NCI-H524 treated with DMSO at 0.1 percent for 48 hours (cell line): Measurements from ENCODE around the gene NOS1AP.
"Not testable (repeated sequence)": the region's sequence is repeated elsewhere in the genome, so short reads cannot be mapped to it uniquely, and the experiment has no call there.

Experiments
- DNase-seq: peaks from one replicate; lab custom pipeline; 2025; lab: John Stamatoyannopoulos, UW

The NOS1AP gene

DNA sequence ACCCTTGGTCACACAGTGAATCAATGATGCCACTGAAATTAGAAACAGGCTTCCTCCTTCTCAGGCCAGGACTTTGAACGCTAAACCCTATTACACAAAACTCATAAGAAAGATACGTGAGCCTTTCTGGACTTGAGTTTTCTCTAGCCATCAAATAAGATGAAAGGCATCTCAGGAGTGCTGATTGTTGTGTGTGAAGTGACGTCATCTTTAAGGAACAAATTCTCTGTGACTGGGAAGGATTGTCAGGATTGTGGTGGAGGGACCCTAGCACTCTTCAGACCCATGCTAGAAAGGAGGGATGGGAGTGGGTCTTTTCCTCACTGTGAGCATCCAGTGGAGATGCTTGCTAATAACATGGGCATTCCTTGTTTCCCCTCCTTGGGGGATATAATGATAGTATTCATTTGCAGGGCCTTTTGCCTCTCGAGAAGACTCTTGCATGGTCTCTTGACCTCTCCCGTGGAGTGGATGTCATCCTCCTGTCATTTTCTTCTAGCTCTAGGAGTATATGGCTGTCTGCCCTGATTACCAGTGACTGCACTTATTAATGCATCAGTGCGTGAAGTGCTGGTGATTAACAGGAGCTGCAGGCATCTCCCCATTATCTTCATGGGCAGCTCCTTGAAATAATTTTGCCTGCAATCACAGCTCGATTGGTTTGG is 267.3 kb downstream of the NOS1AP start:
- DNase-seq = no peak

DNA sequence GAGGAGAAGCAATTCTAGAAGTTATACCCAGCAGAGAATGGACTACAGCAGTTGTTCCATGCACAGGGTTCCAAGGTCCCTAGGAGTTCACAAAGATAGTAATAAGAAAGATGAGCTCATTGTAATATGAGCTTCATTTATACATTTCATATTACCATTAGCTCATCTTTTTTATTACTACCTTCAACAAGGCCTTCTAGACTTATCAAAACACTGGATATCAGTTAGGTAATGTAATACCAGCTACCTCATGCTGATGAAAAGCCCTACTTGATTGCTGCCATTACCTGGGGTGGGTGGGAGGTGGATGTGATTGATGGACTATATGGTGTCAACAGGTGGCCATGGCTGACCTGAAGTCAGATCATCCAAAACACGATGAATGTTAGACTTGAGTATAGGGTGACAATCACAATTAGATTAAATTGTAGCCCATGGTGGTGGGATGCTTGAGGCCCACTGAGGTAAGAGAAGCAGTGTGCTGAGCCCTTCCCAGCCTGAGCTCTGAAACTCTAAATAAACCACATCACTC is 273.0 kb downstream of the NOS1AP start:
- no peak for DNase-seq

DNA sequence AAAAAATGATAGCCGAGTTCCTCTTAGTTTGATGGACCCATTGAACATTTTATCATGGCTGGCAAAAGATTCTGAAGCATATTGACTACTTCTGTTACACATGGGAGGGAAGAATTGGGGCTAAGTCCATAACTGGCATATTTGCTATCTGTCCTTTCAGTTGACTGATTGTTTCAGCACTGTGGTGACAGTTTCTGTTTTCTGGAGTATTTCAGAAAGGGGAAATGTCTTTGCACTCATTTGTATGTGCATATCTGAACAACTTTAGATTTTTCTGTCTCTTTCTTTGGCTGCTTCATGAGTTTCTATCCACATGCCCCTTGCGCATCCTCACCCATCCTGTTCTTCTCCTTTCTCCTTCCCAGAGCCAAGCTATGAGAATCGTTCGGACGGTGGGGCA is 274.0 kb downstream of the NOS1AP start:
- no peak for DNase-seq

DNA sequence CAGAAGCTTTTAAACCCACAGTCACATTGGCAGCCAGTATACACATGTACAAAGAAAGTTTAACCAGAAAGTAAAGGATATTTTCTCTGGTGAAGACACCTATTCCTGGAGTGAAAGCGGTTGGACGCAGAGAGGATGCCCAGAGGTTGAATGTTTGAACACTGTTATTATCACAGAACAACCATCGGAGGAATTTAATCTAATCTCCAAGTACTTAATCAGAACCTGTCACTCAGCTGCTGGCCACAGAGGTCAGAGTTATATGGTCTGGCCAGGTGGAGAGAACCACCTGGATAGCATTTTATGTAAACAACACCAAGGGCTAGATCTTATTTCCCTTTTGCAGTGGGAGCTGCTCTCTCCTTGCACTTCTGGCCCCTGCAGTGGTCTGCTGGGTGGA is 277.8 kb downstream of the NOS1AP start:
- DNase-seq = no peak

DNA sequence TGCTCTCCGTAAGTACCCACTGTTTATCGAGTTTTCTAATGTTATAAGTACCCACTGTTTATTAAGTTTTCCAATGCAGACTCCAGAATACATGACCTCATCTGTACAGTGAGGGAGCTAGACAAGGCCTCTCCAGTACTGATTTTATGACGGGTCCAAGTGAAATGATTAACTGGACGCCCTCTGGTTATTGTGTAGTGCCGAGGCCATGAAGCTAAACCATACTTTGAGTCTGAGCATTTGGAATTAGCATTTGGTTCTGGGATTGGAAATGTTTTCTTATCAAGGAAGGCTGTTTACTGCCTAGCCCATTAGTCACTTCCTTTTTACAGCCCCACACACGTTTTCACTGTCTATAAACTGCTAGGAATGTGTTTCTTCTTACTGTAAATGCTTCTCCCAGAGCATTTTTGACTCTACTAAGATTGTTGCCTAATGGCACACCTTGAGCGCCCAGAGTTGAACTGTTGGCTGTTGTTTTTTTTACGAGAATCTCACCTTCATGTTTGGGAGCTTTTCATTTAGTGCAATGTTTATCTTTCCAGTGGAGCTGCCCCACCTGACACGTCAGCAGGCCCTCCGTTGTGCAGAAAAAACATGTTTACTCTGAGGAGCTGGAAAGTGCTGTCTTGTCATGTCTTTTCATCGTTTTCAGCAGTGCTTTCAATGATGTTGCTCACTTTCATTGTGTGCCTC is 280.3 kb downstream of the NOS1AP start:
- DNase-seq = no peak

DNA sequence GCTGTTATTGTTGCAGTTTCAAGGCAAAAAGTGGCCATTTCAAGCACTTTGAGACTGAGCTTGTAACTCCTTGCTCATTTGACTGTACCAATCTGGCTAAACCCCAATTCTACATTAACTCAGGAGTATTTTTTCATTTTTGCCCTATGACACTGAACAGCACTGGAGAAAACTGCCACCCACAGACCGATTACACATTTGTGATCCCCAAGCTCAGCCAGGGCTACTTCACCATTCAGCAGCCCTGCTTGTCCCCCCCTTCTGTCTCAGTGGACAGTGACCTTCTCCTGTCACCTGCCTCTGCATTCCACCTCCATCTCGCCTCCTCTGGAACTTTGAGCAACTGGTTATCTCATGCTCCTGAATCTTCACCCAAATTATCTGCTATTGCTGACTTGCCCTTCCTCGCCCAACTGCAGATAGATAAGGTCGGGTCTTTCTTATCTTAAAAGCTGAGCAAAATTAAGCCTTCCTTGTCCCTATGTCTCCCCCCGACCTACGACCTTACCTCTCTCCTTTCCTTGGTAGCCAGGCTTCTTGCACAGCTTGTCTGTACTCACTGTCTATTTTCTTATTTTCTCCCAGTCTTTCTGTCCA is 281.9 kb downstream of the NOS1AP start:
- no peak for DNase-seq

DNA sequence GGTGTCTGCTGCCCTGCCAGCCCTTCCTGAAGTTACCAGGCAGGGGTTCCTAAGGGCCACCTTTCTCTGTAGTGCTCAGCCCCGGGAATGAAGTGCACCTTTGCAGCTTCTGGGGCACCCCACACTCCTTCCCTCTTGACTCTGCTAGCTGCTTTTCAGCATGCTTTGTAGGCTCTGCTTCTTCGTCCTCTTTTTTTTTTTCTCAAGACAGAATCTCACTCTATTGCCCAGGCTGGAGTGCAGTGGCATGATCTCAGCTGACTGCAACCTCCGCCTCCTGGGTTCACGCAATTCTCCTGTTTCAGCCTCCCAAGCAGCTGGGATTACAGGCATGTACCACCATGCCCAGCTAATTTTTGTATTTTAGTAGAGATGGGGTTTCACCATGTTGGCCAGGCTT is 282.4 kb downstream of the NOS1AP start:
- not testable (repeated sequence) for DNase-seq

DNA sequence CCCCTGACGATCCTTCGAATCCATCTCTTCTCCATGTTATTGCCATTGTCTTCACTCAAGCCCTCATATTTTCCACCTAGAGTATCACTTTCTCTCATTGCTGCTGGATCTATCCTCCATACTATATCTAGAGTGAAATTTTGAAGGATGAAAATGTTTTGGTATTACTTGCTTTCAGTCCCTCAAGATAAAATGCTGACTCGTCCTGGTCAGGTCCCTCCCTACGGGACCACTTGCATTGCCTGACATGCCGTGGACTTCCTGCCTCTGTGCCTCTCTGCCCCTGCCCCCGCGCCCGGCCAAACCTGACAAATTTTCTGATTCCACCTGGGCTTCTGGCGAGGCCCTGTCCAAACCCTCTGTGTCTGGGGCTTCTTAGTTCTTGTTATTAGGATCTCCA is 283.6 kb downstream of the NOS1AP start:
- DNase-seq = no peak

DNA sequence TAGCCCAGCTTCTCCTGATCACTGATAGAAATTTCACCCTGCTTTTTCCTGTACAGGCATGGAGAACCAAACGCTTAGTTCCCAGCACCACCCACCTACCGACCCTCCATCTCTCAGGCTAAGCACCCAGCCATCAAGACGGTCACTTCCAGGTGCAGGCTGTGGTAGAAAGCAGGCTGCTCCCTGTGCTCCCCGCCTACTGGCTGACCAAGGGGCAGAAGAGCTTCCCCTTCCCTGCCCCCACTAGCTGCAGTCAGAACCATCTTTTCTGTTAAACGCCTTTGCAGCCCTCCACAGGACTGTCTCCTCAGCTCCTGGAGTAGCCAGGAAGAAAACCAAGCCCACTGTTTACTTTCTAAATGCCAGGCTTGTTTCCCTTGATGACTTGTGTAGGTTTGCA is 284.2 kb downstream of the NOS1AP start:
- DNase-seq = no peak

DNA sequence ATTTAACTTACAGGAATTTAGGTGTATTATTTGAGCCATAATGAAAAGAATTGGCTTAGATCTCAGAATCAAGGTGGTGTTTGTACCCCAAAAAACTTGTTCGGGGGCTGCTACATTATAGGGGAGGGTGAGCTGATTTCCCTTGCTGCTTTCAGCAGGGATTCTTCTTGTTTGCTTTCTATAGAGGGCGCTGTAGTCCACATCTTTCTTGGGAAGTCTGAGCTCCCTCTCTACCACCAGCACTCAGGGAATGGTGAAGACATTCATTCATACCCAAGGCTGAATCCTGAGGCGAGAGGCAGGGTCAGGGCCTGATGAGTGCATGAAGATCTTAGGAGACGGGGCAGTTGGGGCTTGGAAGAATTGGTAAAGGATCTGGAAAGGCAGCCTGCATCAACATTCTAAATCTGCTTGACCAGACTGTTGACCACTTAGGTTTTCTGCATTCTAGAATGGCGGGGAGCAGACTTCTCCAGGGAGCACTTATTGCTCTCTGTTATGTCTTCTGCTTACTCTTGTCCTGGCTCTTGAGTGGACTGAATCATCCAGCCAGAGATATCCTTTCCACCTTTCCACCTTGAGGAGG is 288.3 kb downstream of the NOS1AP start:
- no peak for DNase-seq

DNA sequence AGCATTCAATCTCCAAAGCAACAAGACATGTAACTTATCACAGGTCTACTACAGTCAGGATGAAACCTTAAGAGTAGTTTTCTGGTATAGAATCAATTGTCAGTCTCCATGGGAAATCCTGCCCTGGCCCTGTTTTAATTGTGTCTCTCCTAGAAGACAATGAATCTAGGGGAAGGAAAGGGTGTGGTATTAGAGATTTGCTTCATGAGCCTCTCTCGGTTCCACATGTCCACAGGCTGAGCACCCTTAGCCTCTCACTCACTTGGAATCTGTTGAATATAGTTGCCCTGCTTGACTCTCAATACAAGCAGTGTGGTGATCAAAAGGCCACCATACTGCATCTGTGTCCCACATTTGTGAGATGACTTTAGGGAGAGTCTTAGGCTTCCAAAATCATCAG is 289.4 kb downstream of the NOS1AP start:
- no peak for DNase-seq

DNA sequence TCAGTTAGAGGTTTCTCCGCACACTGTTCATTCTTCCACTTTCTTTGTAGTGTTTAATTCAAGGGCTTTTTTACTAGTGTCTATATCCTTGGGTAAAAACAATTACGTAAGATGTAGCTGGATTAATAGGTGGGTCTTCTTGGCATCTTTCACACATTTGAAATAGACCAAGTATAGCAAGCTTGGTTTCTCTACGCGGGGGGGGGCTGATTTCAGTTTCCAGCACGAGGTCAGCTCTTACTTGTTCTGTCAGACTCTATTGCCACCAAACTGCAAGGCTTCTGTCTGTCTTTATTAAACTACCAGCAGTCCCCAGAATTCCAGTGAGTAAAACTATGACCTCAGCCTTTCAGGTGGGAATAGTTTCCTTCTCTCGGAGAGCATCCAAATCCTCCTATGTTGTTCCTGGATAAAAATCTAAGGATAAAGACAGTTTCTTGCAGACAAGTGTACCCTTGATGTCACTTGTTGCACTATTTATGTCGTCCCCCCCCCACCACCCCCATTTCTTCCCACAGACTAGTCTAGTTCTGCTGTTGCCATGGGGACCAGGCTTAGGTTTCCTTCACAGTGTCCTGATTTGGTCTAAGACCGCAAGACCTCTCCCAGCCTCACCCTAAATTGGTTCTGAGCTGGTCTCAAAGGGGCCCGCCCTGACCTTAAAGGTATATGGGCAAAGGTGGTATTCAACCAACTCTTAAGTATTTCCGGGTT is 290.2 kb downstream of the NOS1AP start:
- no peak for DNase-seq

DNA sequence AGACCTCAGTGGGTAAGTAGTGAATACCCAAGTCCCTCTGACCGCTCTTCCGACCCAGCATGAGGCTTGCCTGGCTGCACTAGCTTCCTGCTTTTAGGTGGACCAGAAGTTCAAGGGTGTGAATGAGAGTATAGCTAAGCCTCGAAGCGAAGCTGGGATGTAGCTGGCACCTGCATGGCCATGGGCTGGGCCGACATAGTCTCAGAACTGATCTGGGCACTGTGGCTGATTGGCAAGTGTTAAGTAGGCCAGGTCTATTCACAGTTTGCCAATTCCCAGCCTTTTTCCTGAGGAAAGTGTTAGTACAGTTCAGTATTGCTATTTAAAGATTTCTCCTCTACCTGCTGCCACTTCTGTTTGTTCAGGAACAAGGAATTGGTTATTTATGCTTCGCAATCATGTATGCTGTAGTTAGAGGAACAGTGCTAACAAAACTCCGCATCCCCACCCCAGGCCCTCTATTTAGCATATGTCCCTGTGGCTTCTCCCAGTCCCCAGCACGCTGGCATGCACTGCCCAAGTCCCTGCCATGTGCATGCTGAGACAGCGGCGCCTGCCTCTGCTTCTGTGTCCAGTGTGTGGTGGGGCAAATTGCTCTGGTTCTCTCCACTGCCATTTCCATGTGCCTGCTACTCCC is 290.9 kb downstream of the NOS1AP start:
- DNase-seq = no peak

DNA sequence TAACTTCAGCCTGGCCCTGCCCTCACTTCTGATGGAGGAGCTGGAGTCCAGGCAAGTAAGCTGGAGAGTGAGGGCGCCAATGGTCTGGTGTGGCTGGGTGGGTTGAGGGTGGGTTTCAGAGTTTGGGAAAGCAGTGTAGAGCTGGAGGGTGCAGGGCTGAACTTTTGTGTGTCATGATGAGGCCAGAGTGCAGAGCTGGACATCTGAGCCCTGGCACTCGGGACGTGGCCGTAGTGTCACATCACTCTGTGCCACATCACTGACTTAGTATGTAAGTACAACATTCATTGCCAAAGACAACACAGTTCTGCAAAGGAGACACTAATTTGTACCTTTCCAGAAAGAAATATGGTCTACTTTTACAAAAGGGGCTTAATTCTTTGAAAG is 291.4 kb downstream of the NOS1AP start:
- no peak for DNase-seq

DNA sequence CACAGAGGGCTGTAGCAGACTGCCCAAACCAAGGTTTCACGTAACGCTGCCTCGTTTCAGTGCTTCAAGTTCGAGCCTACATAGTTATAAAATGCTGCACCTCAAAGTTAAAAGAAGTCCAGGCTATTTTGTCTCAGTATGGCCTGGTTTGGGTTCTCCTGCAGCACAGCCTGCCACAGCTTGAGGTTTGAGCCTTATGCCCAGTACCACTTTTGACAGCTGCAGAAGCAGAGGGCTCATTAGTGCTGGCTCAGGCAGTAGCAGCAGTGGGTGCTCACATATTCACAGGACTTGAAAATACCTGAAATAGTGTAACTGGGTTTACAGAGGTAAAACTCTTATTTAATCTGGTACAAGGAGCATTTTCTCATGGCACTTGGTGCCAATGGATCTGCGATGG is 291.9 kb downstream of the NOS1AP start:
- no peak for DNase-seq

DNA sequence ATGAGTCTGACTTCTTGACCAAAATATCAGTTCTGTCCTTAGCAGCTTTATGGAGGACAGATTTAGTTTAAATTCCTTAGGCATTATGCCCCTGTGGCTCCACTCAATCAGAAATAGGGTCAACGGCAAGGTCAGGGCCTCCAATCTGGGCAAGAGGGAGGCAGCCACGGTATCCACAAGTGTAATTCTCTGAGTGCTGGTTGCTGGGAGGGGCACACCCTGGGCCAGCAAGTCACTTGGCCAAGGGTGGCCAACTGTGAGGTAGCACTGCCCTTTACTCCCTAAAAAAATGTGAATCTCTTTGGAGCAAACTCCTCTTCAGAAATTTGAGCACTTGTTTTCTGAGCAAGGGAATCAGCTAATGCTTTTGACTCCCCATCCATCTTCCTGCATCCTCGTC is 294.3 kb downstream of the NOS1AP start:
- no peak for DNase-seq

DNA sequence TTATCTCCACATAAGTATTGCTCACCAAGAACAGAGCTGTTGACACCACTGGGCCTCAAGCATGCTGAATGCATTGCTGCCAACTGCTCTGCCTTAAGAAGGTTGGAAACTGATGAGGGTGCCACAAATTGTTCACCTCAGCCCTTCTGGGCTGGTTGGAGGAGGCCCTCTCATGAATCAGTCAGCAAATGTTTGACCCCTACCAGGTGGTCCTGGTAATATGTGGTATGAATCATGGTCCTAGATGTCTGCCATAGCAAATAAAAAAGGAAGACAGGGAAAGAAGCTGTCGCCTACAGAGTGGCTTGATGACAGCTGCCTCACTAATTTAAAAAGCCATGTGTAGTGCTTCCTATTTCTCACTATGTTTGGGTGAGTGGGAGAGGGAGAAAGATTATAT is 295.0 kb downstream of the NOS1AP start:
- DNase-seq = no peak

DNA sequence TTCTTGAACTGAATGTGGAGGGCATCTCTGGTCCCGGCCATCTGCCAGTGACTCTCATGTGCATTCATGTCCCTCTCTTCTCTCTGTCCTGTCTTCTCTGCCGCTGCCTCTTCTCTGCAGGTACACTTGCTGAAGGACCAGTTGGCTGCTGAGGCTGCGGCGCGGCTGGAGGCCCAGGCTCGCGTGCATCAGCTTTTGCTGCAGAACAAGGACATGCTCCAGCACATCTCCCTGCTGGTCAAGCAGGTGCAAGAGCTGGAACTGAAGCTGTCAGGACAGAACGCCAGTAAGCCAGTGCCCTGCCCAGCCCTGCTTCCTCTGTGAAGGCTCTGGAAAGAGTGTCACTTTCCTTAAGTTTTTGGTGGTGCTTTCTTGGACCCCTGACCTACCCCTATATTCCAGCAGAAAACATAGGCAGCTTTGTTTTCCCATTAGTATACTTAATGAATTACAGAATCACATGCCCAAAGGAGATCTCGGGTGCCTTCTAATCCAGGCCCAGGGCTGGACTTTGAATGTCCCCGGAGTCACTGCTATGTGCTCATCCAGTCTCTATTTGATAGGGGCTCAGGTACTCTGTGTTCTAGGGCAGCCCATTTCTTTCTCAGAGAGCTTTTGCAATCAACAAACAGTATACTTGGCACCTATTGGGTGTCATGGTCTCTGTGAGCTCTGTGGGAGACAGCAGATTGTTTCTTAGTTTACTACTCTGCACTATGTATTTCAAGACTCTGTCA is 296.0 kb downstream of the NOS1AP start:
- DNase-seq = no peak

DNA sequence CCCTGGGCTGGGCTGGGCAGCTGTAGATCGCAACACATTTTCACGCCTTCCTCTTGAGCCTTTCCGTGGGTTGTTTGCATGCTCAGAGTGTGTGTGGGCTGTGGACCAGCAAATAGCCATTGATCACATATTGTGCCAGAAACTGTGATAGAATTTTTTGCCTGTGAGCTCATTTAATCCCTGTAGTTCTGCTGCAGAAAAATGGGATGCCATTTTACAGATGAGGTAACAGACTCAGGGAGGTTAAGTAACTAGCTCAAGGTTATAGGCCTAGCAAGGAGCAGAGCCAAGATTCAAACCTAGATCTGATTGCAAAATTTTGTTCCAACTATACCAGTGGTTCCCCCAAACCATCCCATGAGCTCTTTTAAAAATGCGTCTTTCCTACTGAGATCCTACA is 296.7 kb downstream of the NOS1AP start:
- no peak for DNase-seq

DNA sequence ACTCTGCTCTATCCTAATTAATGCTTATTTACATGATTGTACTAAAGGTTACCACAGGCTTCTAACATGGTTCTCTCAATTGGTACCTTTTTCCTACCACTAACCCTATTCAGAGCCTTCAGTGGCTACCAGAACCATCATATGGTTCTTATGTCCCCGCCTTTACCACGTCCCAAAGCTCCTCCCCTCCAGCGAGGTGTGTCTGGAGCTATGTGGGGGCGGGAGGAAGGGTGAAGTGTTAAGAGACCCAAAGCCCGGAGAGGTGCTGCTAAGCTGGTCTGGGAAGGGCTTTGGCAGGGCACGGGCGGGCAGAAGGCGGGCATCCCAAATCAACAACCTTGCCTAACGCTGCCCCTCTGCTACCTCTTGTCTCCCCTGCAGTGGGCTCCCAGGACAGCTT is 297.2 kb downstream of the NOS1AP start:
- DNase-seq = no peak

DNA sequence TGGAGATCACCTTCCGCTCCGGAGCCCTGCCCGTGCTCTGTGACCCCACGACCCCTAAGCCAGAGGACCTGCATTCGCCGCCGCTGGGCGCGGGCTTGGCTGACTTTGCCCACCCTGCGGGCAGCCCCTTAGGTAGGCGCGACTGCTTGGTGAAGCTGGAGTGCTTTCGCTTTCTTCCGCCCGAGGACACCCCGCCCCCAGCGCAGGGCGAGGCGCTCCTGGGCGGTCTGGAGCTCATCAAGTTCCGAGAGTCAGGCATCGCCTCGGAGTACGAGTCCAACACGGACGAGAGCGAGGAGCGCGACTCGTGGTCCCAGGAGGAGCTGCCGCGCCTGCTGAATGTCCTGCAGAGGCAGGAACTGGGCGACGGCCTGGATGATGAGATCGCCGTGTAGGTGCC is 297.6 kb downstream of the NOS1AP start:
- DNase-seq = no peak
